SK-N-SH (cell line): ENCODE data around the gene MPDU1.

ENCODE experiments used
- CHD2 ChIP-seq: fragments of 150-350 bp; IDR thresholded peaks from 2 replicates; pipeline ENCODE4 v1.6.1; 2018; ENCODE audit warnings: low read length; ENCODE audit not compliant: partially characterized antibody
- EP300 ChIP-seq, 2 experiments: IDR thresholded peaks; 2 replicates each; pipeline versions ENCODE4 v1.4.0 to v1.6.1; 2012; ENCODE audit warnings: borderline replicate concordance in 1 of 2, low read depth in 1 of 2, low read length in 1 of 2
- GATA2 ChIP-seq: sonication (generic); formaldehyde crosslinking; IDR thresholded peaks from 2 replicates; pipeline ENCODE4 v1.5.0; 2020; ENCODE audit warnings: mild to moderate bottlenecking, missing genetic modification reagents
- NRF1 ChIP-seq: IDR thresholded peaks from 2 replicates; pipeline ENCODE4 v1.6.1; 2012; ENCODE audit warnings: low read depth, mild to moderate bottlenecking, low read length
- RAD21 ChIP-seq: IDR thresholded peaks from 2 replicates; pipeline ENCODE4 v1.6.1; 2012; ENCODE audit warnings: mild to moderate bottlenecking, low read length
- TAF1 ChIP-seq: IDR thresholded peaks from 2 replicates; pipeline ENCODE4 v1.6.1; 2012; ENCODE audit warnings: low read depth, mild to moderate bottlenecking, low read length, moderate library complexity, borderline replicate concordance
- TCF12 ChIP-seq: IDR thresholded peaks from 2 replicates; pipeline ENCODE4 v1.4.0; 2012
- YY1 ChIP-seq: IDR thresholded peaks from 2 replicates; pipeline ENCODE4 v1.4.0; 2012; ENCODE audit warnings: low read depth, mild to moderate bottlenecking
- TF ChIP-seq, protein P1 (sequence below): fragments of 200-600 bp; sonication (generic); IDR thresholded peaks from 2 replicates; pipeline ENCODE4 v1.6.1; 2017; ENCODE audit warnings: antibody characterized with exemption, mild to moderate bottlenecking, moderate library complexity
- TF ChIP-seq, protein P2 (sequence below): IDR thresholded peaks from 2 replicates; pipeline ENCODE4 v1.4.0; 2012; ENCODE audit warnings: low read depth, borderline replicate concordance
- TF ChIP-seq, protein P3 (sequence below): IDR thresholded peaks from 2 replicates; pipeline ENCODE4 v1.4.0; 2012; ENCODE audit warnings: low read depth
- TF ChIP-seq, protein P4 (sequence below): fragments of 150-350 bp; IDR thresholded peaks from 2 replicates; pipeline ENCODE4 v1.6.1; 2017; ENCODE audit warnings: antibody characterized with exemption, low read length, low read depth, borderline replicate concordance

DNA sequence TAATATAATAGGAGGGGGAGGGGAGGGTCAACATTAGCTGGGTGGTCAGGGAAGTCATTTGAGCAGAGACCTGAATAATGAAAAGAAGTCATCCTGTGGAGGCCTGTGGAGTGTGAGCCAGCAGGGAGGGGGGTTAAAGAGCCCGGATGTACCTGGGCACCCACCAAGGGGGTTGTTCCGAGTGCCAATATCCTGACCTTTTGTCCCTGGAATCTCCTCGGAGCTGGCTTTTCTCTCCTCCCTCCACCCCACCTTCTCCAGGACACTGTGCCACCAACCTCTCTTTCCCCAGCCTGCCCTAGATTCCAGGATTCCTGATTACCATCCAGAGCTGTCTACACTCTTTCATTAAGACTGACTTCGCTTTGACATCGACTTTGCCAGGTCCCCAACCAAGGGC lies 52.5 kb downstream of the MPDU1 start:
- TF ChIP-seq EP300 (IDR thresholded peaks at IDR 0.05; ENCODE audit: borderline replicate concordance in 1 of 2, low read depth in 1 of 2, low read length in 1 of 2) (no peak), YY1 (no peak), RAD21 (no peak), CHD2 (no peak), NRF1 (no peak), TCF12 (no peak), TAF1 (no peak), GATA2 (no peak)
- TF ChIP-seq, protein P1, sequence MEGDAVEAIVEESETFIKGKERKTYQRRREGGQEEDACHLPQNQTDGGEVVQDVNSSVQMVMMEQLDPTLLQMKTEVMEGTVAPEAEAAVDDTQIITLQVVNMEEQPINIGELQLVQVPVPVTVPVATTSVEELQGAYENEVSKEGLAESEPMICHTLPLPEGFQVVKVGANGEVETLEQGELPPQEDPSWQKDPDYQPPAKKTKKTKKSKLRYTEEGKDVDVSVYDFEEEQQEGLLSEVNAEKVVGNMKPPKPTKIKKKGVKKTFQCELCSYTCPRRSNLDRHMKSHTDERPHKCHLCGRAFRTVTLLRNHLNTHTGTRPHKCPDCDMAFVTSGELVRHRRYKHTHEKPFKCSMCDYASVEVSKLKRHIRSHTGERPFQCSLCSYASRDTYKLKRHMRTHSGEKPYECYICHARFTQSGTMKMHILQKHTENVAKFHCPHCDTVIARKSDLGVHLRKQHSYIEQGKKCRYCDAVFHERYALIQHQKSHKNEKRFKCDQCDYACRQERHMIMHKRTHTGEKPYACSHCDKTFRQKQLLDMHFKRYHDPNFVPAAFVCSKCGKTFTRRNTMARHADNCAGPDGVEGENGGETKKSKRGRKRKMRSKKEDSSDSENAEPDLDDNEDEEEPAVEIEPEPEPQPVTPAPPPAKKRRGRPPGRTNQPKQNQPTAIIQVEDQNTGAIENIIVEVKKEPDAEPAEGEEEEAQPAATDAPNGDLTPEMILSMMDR: no peak
- TF ChIP-seq, protein P2, sequence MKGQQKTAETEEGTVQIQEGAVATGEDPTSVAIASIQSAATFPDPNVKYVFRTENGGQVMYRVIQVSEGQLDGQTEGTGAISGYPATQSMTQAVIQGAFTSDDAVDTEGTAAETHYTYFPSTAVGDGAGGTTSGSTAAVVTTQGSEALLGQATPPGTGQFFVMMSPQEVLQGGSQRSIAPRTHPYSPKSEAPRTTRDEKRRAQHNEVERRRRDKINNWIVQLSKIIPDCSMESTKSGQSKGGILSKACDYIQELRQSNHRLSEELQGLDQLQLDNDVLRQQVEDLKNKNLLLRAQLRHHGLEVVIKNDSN: no peak
- TF ChIP-seq, protein P3, sequence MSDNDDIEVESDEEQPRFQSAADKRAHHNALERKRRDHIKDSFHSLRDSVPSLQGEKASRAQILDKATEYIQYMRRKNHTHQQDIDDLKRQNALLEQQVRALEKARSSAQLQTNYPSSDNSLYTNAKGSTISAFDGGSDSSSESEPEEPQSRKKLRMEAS: no peak
- TF ChIP-seq, protein P4, sequence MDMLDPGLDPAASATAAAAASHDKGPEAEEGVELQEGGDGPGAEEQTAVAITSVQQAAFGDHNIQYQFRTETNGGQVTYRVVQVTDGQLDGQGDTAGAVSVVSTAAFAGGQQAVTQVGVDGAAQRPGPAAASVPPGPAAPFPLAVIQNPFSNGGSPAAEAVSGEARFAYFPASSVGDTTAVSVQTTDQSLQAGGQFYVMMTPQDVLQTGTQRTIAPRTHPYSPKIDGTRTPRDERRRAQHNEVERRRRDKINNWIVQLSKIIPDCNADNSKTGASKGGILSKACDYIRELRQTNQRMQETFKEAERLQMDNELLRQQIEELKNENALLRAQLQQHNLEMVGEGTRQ: no peak
